Upper lobe of left lung (tissue), 6 donors: ENCODE measurements around the gene TMEM154. TPM values are rescaled to one million over a fixed set of nuclear protein-coding genes. Genes with fewer than 3 reads are reported as not detected.
A peak's percentile ranks its signal among the peaks of the same experiment; 100 is the strongest.

Source experiments
- ATAC-seq, 2 donors: fragments of 200-7000 bp; cut with Tn5 transposase; one replicate each; pipeline ENCODE4 v1.9.1; 2022; ENCODE audit warnings: mild to moderate bottlenecking in 2 of 2, moderate library complexity in 2 of 2; ENCODE audit not compliant: low FRiP score in 2 of 2
- DNase-seq, 2 donors: peaks; one replicate each; pipeline ENCODE4 v3.0.0-alpha.2; 2019 to 2020
- H3K27ac ChIP-seq, 4 donors: fragments of 200-600 bp; sonication (generic); one replicate each; pipeline ENCODE4 v1.5.1; 2016 to 2019
- H3K27me3 ChIP-seq, 4 donors: fragments of 200-600 bp; sonication (generic); one replicate each; pipeline ENCODE4 v1.5.1; 2017 to 2019
- H3K36me3 ChIP-seq, 4 donors: fragments of 200-600 bp; sonication (generic); one replicate each; pipeline ENCODE4 v1.5.1; 2016 to 2019
- H3K4me1 ChIP-seq, 4 donors: fragments of 200-600 bp; sonication (generic); one replicate each; pipeline ENCODE4 v1.5.1; 2018 to 2019
- H3K4me3 ChIP-seq, 4 donors: fragments of 200-600 bp; sonication (generic); one replicate each; pipeline ENCODE4 v1.5.1; 2017 to 2019; ENCODE audit warnings: mild to moderate bottlenecking in 2 of 4, moderate library complexity in 1 of 4
- H3K9me3 ChIP-seq, 4 donors: fragments of 200-600 bp; sonication (generic); one replicate each; pipeline ENCODE4 v1.5.1; 2018 to 2019
- CTCF ChIP-seq, 6 experiments: fragments of 450-650 bp in 4 of 6; fragments of 200-600 bp in 2 of 6; sonication (generic) in 2 of 6; IDR thresholded peaks; one replicate each; pipeline ENCODE4 v1.5.1; 2016 to 2019; ENCODE audit warnings: antibody characterized with exemption in 6 of 6
- EP300 ChIP-seq, 4 donors: sonication (generic); formaldehyde crosslinking; IDR thresholded peaks; one replicate each; pipeline ENCODE4 v1.5.1; 2017; ENCODE audit warnings: antibody characterized with exemption in 4 of 4, control low read depth in 2 of 4
- POLR2A ChIP-seq, 4 donors: fragments of 450-650 bp; IDR thresholded peaks; one replicate each; pipeline ENCODE4 v1.5.1; 2016 to 2017; ENCODE audit warnings: antibody characterized with exemption in 4 of 4, mild to moderate bottlenecking in 2 of 4
- POLR2AphosphoS5 ChIP-seq, 2 donors: sonication (generic); formaldehyde crosslinking; IDR thresholded peaks; one replicate each; pipeline ENCODE4 v1.5.1; 2017; ENCODE audit warnings: antibody characterized with exemption in 2 of 2
- WGBS, 2 donors: methylation state at CpG; one replicate each; pipeline ENCODE4 v1.1.5; 2017 to 2018; 5-methylcytosine and 5-hydroxymethylcytosine counted together
- total RNA-seq, 6 donors: library from RNA; depleted of rRNA in 4 of 6; stranded (reverse); fragments of >200 nt in 4 of 6; gene quantifications; one replicate each; pipeline versions ENCODE4 v1.1.0 to v1.2.1, GENCODE V29; 2016 to 2021
- donor health status: DM: no; HTN: no; CAD: no; lungs with moderate emphysema.
- donor health status: DM: no; HTN: yes; CAD: no; lungs with severe emphysema.

The TMEM154 gene
- total RNA-seq, 6 donors from 2014 or later = 2.4 to 18.7 (median 6.0) TPM

- no peaks in the 10 kb centered on the region for H3K4me1 ChIP-seq
- no peak overlapping the region for H3K4me3 ChIP-seq
- no peak for DNase-seq
- TF ChIP-seq CTCF (IDR thresholded peaks at IDR 0.05) = no peak
- no peak for TF ChIP-seq POLR2AphosphoS5 (IDR thresholded peaks at IDR 0.05)
- no peak for TF ChIP-seq EP300 (IDR thresholded peaks at IDR 0.05)
- TF ChIP-seq POLR2A (IDR thresholded peaks at IDR 0.05) = no peak
- WGBS, 2 donors = 65 to 74% methylated on average over 3 of the region's 3 CpGs
- no peaks in the 10 kb centered on the region for H3K27me3 ChIP-seq
- no peaks in the 10 kb centered on the region for H3K9me3 ChIP-seq
- H3K36me3 ChIP-seq = no peaks in the 10 kb centered on the region
- no peak for ATAC-seq
- H3K27ac ChIP-seq = no peak overlapping the region
Measured at GRCh38 chr4:152723236-152723635, 43.4 kb upstream of the TMEM154 start.

- Histone ChIP-seq H3K4me3 (peak overlapping the region in 3 of 4 donors; percentile 31 to 41 (median 37)), H3K27ac (no peak overlapping the region), H3K27me3 (no peaks in the 10 kb centered on the region), H3K4me1 (no peaks in the 10 kb centered on the region), H3K9me3 (no peaks in the 10 kb centered on the region), H3K36me3 (no peaks in the 10 kb centered on the region)
- DNase-seq = peak in 1 of 2 donors; percentile 33
- no peak for ATAC-seq
- 61 to 74% methylated on average over 24 of the region's 24 CpGs for WGBS, 2 donors
- TF ChIP-seq POLR2A (IDR thresholded peaks at IDR 0.05) (no peak), EP300 (IDR thresholded peaks at IDR 0.05) (no peak), CTCF (IDR thresholded peaks at IDR 0.05) (no peak), POLR2AphosphoS5 (IDR thresholded peaks at IDR 0.05) (no peak)
Measured at GRCh38 chr4:152719801-152720556, 40.2 kb upstream of the TMEM154 start.

GRCh38 chr4:152719291-152719690 is 39.5 kb upstream of the TMEM154 start:
- no peaks in the 10 kb centered on the region for H3K9me3 ChIP-seq
- H3K4me1 ChIP-seq = no peaks in the 10 kb centered on the region
- WGBS, 2 donors = 81 to 90% methylated on average over 1 of the region's 1 CpG
- no peak for ATAC-seq
- H3K27ac ChIP-seq = no peak overlapping the region
- no peaks in the 10 kb centered on the region for H3K36me3 ChIP-seq
- no peaks in the 10 kb centered on the region for H3K27me3 ChIP-seq
- DNase-seq = no peak
- no peak for TF ChIP-seq POLR2A (IDR thresholded peaks at IDR 0.05)
- TF ChIP-seq CTCF (IDR thresholded peaks at IDR 0.05) = no peak
- TF ChIP-seq POLR2AphosphoS5 (IDR thresholded peaks at IDR 0.05) = no peak
- TF ChIP-seq EP300 (IDR thresholded peaks at IDR 0.05) = no peak
- no peak overlapping the region for H3K4me3 ChIP-seq

GRCh38 chr4:152715076-152715475 is 35.3 kb upstream of the TMEM154 start:
- Histone ChIP-seq H3K4me1 (no peaks in the 10 kb centered on the region), H3K4me3 (no peak overlapping the region), H3K27me3 (no peaks in the 10 kb centered on the region), H3K9me3 (no peaks in the 10 kb centered on the region), H3K36me3 (no peaks in the 10 kb centered on the region), H3K27ac (no peak overlapping the region)
- no peak for TF ChIP-seq POLR2AphosphoS5 (IDR thresholded peaks at IDR 0.05)
- no peak for TF ChIP-seq EP300 (IDR thresholded peaks at IDR 0.05)
- no peak for TF ChIP-seq CTCF (IDR thresholded peaks at IDR 0.05)
- TF ChIP-seq POLR2A (IDR thresholded peaks at IDR 0.05) = no peak
- WGBS, 2 donors = 94 to 98% methylated on average over 6 of the region's 6 CpGs
- DNase-seq = no peak
- no peak for ATAC-seq
